ENCODE results near the gene BTNL2.

- no peak for TF ChIP-seq POLR2A (IDR thresholded peaks at IDR 0.05; ENCODE audit: extremely low read depth, insufficient read length)
- TF ChIP-seq, protein P1, sequence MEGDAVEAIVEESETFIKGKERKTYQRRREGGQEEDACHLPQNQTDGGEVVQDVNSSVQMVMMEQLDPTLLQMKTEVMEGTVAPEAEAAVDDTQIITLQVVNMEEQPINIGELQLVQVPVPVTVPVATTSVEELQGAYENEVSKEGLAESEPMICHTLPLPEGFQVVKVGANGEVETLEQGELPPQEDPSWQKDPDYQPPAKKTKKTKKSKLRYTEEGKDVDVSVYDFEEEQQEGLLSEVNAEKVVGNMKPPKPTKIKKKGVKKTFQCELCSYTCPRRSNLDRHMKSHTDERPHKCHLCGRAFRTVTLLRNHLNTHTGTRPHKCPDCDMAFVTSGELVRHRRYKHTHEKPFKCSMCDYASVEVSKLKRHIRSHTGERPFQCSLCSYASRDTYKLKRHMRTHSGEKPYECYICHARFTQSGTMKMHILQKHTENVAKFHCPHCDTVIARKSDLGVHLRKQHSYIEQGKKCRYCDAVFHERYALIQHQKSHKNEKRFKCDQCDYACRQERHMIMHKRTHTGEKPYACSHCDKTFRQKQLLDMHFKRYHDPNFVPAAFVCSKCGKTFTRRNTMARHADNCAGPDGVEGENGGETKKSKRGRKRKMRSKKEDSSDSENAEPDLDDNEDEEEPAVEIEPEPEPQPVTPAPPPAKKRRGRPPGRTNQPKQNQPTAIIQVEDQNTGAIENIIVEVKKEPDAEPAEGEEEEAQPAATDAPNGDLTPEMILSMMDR (IDR thresholded peaks at IDR 0.05; ENCODE audit: low read depth, low read length), result no peak
- TF ChIP-seq, protein P2, sequence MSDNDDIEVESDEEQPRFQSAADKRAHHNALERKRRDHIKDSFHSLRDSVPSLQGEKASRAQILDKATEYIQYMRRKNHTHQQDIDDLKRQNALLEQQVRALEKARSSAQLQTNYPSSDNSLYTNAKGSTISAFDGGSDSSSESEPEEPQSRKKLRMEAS (IDR thresholded peaks at IDR 0.05; ENCODE audit: low read depth, low read length), result no peak
These were observed 37.3 kb downstream of the BTNL2 start for GRCh38 chr6:32369660-32370059.
